Activated naive CD4-positive, alpha-beta T cell treated with anti-CD3 and anti-CD28 coated beads, Interleukin-2, amount 50 U/mL, for 24 hours (primary cell): ENCODE results near the gene AGBL4.

ENCODE experiments used
- H3K27ac Mint-ChIP-seq: one replicate; pipeline ENCODE4 v1.8.0; 2021; ENCODE audit warnings: mild to moderate bottlenecking, mixed read lengths
- H3K27me3 Mint-ChIP-seq: one replicate; pipeline ENCODE4 v1.8.0; 2021; ENCODE audit warnings: mixed read lengths
- H3K36me3 Mint-ChIP-seq: one replicate; pipeline ENCODE4 v1.8.0; 2021; ENCODE audit warnings: mixed read lengths
- H3K4me1 Mint-ChIP-seq: one replicate; pipeline ENCODE4 v1.8.0; 2021; ENCODE audit warnings: mixed read lengths
- H3K4me3 Mint-ChIP-seq: one replicate; pipeline ENCODE4 v1.8.0; 2021; ENCODE audit warnings: mild to moderate bottlenecking, mixed read lengths
- H3K9me3 Mint-ChIP-seq: one replicate; pipeline ENCODE4 v1.8.0; 2021; ENCODE audit warnings: mixed read lengths

AGBL4 gene

GRCh38 chr1:49136738-49137251 is 887.0 kb downstream of the AGBL4 start:
- H3K4me1 Mint-ChIP-seq = no peaks in the 10 kb centered on the region

GRCh38 chr1:49125746-49126145 is 898.0 kb downstream of the AGBL4 start:
- Mint-ChIP-seq H3K27ac (no peak overlapping the region), H3K4me3 (no peak overlapping the region), H3K36me3 (no peaks in the 10 kb centered on the region), H3K4me1 (no peaks in the 10 kb centered on the region), H3K9me3 (no peaks in the 10 kb centered on the region), H3K27me3 (no peaks in the 10 kb centered on the region)

More at GRCh38 chr1:49136738-49137251, 887.0 kb downstream of the AGBL4 start:
- no peaks in the 10 kb centered on the region for H3K36me3 Mint-ChIP-seq
- H3K9me3 Mint-ChIP-seq = peaks cover 6% of the 10 kb centered on the region
- no peak overlapping the region for H3K4me3 Mint-ChIP-seq
- no peak overlapping the region for H3K27ac Mint-ChIP-seq
- no peaks in the 10 kb centered on the region for H3K27me3 Mint-ChIP-seq

- peaks cover 2% of the 10 kb centered on the region for H3K27me3 Mint-ChIP-seq
- no peaks in the 10 kb centered on the region for H3K4me1 Mint-ChIP-seq
- H3K36me3 Mint-ChIP-seq = no peaks in the 10 kb centered on the region
- peaks cover 4% of the 10 kb centered on the region for H3K9me3 Mint-ChIP-seq
- H3K27ac Mint-ChIP-seq = no peak overlapping the region
- no peak overlapping the region for H3K4me3 Mint-ChIP-seq
Observed at GRCh38 chr1:49111931-49112330, 911.8 kb downstream of the AGBL4 start.

GRCh38 chr1:49106445-49106844 is 917.3 kb downstream of the AGBL4 start:
- Mint-ChIP-seq H3K27me3 (peaks cover 2% of the 10 kb centered on the region), H3K4me3 (no peak overlapping the region), H3K36me3 (no peaks in the 10 kb centered on the region), H3K27ac (no peak overlapping the region), H3K4me1 (no peaks in the 10 kb centered on the region), H3K9me3 (peaks cover 4% of the 10 kb centered on the region)

GRCh38 chr1:49104575-49104974 is 919.2 kb downstream of the AGBL4 start:
- Mint-ChIP-seq H3K4me1 (no peaks in the 10 kb centered on the region), H3K4me3 (no peak overlapping the region), H3K27me3 (no peaks in the 10 kb centered on the region), H3K27ac (no peak overlapping the region), H3K9me3 (peaks cover 4% of the 10 kb centered on the region), H3K36me3 (no peaks in the 10 kb centered on the region)

GRCh38 chr1:49102752-49103151 is 921.0 kb downstream of the AGBL4 start:
- Mint-ChIP-seq H3K36me3 (no peaks in the 10 kb centered on the region), H3K4me3 (no peak overlapping the region), H3K27ac (no peak overlapping the region), H3K27me3 (no peaks in the 10 kb centered on the region), H3K9me3 (peaks cover 4% of the 10 kb centered on the region), H3K4me1 (no peaks in the 10 kb centered on the region)

- no peaks in the 10 kb centered on the region for H3K27me3 Mint-ChIP-seq
- H3K9me3 Mint-ChIP-seq = no peaks in the 10 kb centered on the region
- no peak overlapping the region for H3K4me3 Mint-ChIP-seq
Observed at GRCh38 chr1:49098866-49099265, 924.9 kb downstream of the AGBL4 start.

GRCh38 chr1:49086327-49086726 is 937.4 kb downstream of the AGBL4 start:
- Mint-ChIP-seq H3K27me3 (peaks cover 1% of the 10 kb centered on the region), H3K27ac (no peak overlapping the region), H3K36me3 (no peaks in the 10 kb centered on the region), H3K4me1 (no peaks in the 10 kb centered on the region), H3K4me3 (no peak overlapping the region), H3K9me3 (no peaks in the 10 kb centered on the region)

More at GRCh38 chr1:49098866-49099265, 924.9 kb downstream of the AGBL4 start:
- Mint-ChIP-seq H3K4me1 (no peaks in the 10 kb centered on the region), H3K36me3 (no peaks in the 10 kb centered on the region), H3K27ac (no peak overlapping the region)

GRCh38 chr1:49085079-49085478 is 938.7 kb downstream of the AGBL4 start:
- H3K4me1 Mint-ChIP-seq = no peaks in the 10 kb centered on the region
- H3K4me3 Mint-ChIP-seq = no peak overlapping the region
- no peak overlapping the region for H3K27ac Mint-ChIP-seq
- peaks cover 2% of the 10 kb centered on the region for H3K9me3 Mint-ChIP-seq
- peaks cover 1% of the 10 kb centered on the region for H3K27me3 Mint-ChIP-seq
- no peaks in the 10 kb centered on the region for H3K36me3 Mint-ChIP-seq

GRCh38 chr1:49060766-49061165 is 963.0 kb downstream of the AGBL4 start:
- no peaks in the 10 kb centered on the region for H3K4me1 Mint-ChIP-seq
- H3K9me3 Mint-ChIP-seq = no peaks in the 10 kb centered on the region
- H3K36me3 Mint-ChIP-seq = no peaks in the 10 kb centered on the region
- H3K27me3 Mint-ChIP-seq = no peaks in the 10 kb centered on the region
- H3K27ac Mint-ChIP-seq = no peak overlapping the region
- H3K4me3 Mint-ChIP-seq = no peak overlapping the region

- Mint-ChIP-seq H3K4me3 (no peak overlapping the region), H3K27ac (no peak overlapping the region), H3K9me3 (no peaks in the 10 kb centered on the region), H3K27me3 (no peaks in the 10 kb centered on the region), H3K4me1 (no peaks in the 10 kb centered on the region), H3K36me3 (no peaks in the 10 kb centered on the region)
Observed at GRCh38 chr1:49059087-49059486, 964.7 kb downstream of the AGBL4 start.

GRCh38 chr1:49052102-49052501 is 971.7 kb downstream of the AGBL4 start:
- Mint-ChIP-seq H3K36me3 (no peaks in the 10 kb centered on the region), H3K27me3 (peaks cover 3% of the 10 kb centered on the region), H3K4me3 (no peak overlapping the region), H3K27ac (no peak overlapping the region), H3K9me3 (no peaks in the 10 kb centered on the region), H3K4me1 (no peaks in the 10 kb centered on the region)

- peaks cover 3% of the 10 kb centered on the region for H3K27me3 Mint-ChIP-seq
- H3K27ac Mint-ChIP-seq = no peak overlapping the region
- H3K9me3 Mint-ChIP-seq = no peaks in the 10 kb centered on the region
- H3K4me1 Mint-ChIP-seq = no peaks in the 10 kb centered on the region
- no peaks in the 10 kb centered on the region for H3K36me3 Mint-ChIP-seq
- H3K4me3 Mint-ChIP-seq = no peak overlapping the region
Observed at GRCh38 chr1:49051647-49052046, 972.1 kb downstream of the AGBL4 start.

GRCh38 chr1:49050041-49050440 is 973.7 kb downstream of the AGBL4 start:
- no peaks in the 10 kb centered on the region for H3K36me3 Mint-ChIP-seq
- H3K4me3 Mint-ChIP-seq = no peak overlapping the region
- H3K27ac Mint-ChIP-seq = no peak overlapping the region
- no peaks in the 10 kb centered on the region for H3K4me1 Mint-ChIP-seq
- H3K27me3 Mint-ChIP-seq = peaks cover 3% of the 10 kb centered on the region
- no peaks in the 10 kb centered on the region for H3K9me3 Mint-ChIP-seq

GRCh38 chr1:49048188-49048587 is 975.6 kb downstream of the AGBL4 start:
- H3K27ac Mint-ChIP-seq = no peak overlapping the region
- no peaks in the 10 kb centered on the region for H3K36me3 Mint-ChIP-seq
- no peaks in the 10 kb centered on the region for H3K4me1 Mint-ChIP-seq
- no peaks in the 10 kb centered on the region for H3K9me3 Mint-ChIP-seq
- H3K27me3 Mint-ChIP-seq = peaks cover 6% of the 10 kb centered on the region
- no peak overlapping the region for H3K4me3 Mint-ChIP-seq

GRCh38 chr1:49046305-49046704 is 977.4 kb downstream of the AGBL4 start:
- no peaks in the 10 kb centered on the region for H3K36me3 Mint-ChIP-seq
- peaks cover 4% of the 10 kb centered on the region for H3K9me3 Mint-ChIP-seq
- H3K27ac Mint-ChIP-seq = no peak overlapping the region
- H3K4me1 Mint-ChIP-seq = no peaks in the 10 kb centered on the region
- H3K4me3 Mint-ChIP-seq = no peak overlapping the region
- peaks cover 4% of the 10 kb centered on the region for H3K27me3 Mint-ChIP-seq

GRCh38 chr1:49045371-49045770 is 978.4 kb downstream of the AGBL4 start:
- peaks cover 4% of the 10 kb centered on the region for H3K9me3 Mint-ChIP-seq
- H3K27ac Mint-ChIP-seq = no peak overlapping the region
- H3K4me3 Mint-ChIP-seq = no peak overlapping the region
- H3K36me3 Mint-ChIP-seq = no peaks in the 10 kb centered on the region
- no peaks in the 10 kb centered on the region for H3K4me1 Mint-ChIP-seq
- H3K27me3 Mint-ChIP-seq = peaks cover 3% of the 10 kb centered on the region
